KG1 (cell line): ENCODE data around the gene TUSC2.

Experiments used
- DNase-seq: peaks from one replicate; lab custom pipeline; 2025; lab: John Stamatoyannopoulos, UW

TUSC2 gene

DNA sequence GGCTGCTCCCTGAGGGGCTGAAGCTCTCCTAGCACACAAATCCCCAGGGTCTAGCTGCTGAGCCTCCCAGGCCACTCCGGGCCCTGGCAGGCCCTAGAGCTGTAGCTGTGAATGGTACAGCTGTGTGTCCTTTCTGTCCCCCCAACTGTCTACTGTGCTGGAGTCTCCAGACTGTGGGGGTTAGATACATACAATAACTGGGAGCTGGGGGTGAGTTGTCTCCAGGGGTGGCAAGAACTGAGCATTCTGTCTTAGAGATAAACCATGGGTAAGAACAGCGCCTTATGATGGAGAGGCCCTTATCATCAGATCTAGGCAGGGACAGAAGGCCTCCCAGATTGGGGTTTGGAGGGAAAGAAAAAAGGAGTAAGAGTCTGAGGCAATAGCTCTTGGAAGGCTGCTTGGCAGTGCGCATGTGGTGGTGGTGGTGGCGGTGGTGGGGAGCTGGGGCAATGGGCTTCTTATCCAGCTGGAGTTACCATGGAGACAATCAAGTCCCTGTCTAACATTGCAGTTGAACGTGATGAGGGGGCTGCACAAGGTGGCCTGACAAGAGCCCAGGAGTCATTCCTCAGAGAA lies 26.3 kb upstream of the TUSC2 start:
- DNase-seq: no peak

DNA sequence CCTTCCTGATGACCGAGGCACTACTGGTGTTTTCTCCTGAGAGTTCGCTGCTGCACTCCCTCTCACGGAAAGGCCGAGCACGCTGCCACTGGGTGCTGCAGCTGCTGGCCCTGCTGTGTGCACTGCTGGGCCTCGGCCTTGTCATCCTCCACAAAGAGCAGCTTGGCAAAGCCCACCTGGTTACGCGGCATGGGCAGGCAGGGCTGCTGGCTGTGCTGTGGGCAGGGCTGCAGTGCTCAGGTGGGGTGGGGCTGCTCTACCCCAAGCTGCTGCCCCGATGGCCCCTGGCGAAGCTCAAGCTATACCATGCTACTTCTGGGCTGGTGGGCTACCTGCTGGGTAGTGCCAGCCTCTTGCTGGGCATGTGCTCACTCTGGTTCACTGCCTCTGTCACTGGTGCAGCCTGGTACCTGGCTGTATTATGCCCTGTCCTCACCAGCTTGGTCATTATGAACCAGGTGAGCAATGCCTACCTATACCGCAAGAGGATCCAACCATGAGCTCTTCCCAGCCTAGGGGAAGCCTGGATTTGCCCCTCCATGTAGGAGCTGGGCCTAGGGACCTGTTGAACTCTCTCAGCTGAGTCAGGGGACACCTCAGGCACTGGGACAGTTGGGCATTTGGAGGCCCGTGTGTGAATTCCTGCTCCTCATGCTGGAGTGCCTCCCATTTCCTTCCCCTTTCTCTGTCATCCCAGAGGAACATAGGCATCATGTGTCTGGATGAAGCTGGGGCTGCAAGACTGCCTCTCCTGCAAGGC lies 25.4 kb upstream of the TUSC2 start:
- no peak for DNase-seq

GRCh38 chr3:50352781-50353180 lies 24.8 kb upstream of the TUSC2 start:
- DNase-seq: no peak

- DNase-seq: no peak
These were observed 23.3 kb upstream of the TUSC2 start for GRCh38 chr3:50351323-50351697.

- peak; percentile 93 for DNase-seq
These were observed 22.7 kb upstream of the TUSC2 start, which contains the start of the genes CYB561D2 and NPRL2 for GRCh38 chr3:50350527-50351322. Gene CYB561D2, plus strand, starts transcription at chr3:50350862. Its CDS starts 572 bp downstream, at chr3:50351434. Gene NPRL2, minus strand, starts transcription at chr3:50350775. Its CDS starts 123 bp downstream, at chr3:50350652.

- DNase-seq: no peak
These were observed 22.1 kb upstream of the TUSC2 start for GRCh38 chr3:50350213-50350526.

DNA sequence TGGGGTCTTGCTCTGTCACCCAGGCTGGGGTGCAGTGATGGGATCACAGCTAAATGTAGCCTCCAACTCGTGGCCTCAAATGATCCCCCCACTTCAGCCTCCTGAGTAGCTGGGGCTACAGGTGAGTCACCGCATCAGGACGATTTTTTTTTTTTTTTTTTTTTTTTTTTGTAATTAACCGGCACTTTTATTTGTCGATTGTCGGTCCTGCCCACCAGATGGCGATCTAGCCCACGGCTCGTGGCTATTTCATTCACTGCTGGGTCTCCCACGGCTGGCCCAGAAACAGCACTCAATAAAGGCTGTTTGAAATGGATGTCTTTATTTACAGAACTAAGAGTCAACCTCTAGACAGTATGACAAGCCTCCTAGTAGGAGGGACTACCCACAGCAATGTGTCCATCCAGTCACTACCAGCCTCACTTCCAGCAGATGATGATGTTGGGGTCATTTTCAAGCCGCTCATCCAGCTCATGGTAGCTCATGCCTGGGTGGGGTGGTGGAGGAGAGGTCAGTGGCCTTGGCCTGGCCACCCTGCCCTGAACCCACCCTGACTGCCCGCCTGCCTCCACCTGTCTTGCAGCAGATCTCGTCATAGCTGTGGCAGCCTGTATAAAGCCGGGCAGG lies 19.3 kb upstream of the TUSC2 start:
- peak; percentile 29 for DNase-seq

- no peak for DNase-seq
These were observed 17.7 kb upstream of the TUSC2 start, which contains the start of gene ZMYND10 for GRCh38 chr3:50345586-50346234. Gene ZMYND10, minus strand, starts transcription at chr3:50345732. Its CDS starts 153 bp downstream, at chr3:50345579.

- no peak for DNase-seq
These were observed 17.0 kb upstream of the TUSC2 start for GRCh38 chr3:50345008-50345407.

DNA sequence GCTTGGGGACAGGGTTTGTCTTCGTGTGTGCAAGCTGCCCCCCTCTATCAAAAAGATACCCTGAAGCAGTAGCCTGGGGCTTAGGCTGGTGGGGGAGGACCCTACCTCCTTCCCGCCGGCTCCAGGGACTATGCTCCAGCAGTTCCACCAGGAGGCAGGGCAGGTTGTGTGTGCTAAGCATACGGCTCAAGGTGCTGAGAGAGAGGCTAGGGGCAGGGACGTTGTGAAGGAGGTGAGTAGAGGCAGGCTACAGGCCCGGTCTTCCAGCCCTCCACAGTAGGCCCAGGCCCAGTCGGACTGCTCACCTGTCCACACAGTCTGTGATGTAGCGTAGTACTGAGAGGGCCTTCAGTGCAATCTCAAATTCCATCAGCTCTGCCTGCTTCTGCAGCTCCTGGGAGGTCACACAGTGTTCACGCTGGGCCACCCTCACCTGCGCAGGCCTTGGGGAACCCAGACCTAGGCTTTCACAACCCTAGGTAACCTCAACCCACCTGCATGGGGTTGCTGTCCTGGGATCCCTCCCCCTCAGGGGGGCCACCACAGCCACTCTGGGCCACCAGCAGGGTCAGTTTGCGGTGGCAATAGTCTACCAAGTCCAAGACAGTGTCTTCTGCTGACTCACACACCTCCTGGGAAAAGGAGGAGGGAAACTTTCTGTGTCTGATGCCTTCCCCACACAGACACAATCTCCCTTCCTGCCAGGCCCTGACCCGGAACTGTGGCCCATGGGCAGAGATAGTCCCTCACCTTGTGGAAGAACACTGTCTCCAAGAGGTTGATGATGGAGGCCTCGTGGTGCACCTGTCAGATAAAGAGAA lies 15.0 kb upstream of the TUSC2 start:
- no peak for DNase-seq

DNA sequence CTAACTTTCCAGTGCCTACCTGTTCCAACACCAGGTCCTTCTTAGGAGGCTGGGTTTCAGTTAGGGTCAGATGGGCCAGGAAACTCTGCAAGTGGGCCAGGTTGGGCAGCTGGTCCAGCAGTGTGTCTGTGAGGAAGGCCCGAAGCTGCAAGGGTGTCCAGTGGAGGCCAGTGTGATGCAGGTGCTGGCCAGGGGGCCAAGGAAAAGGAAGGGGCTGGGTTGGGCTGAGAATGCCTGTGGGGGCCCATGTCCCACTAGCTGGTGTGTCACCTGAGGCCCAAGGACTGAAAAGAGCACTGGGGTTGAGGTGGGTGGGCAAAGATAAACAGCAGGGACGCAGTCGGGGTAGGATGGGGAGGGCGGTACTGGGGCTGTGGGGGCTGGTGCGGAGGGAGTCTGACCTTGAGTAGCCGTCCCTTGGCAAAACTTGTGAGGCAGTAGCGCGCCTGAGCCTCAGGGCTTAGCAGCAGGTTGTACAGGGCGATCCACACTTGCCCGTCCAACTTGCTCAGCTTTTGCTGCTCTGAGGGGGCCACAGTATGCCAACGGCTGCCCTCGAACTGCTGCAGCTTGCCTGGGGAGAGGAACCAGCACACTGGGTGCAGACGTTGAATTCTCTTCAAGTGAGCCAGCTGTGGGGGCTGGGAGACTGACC lies 14.1 kb upstream of the TUSC2 start:
- DNase-seq: no peak

DNA sequence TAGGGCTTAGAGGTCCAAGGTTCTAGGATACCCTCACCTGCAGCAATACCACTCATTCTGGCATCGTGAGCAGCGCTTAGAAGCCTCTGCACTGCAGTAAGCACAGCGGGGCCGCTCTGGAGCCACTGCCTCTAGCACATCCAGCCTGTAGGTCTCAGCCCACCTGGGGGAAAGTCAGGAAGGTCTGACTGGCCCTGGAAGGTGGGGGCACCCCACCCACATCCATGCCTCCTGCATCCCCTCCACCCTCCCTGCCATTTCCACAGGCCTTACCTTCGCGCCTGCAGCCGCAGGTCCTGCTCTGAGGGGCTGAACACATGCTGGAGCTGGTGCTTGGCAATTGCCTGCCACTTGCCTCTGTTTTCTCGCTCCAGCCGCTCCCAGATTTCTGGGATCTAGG lies 13.5 kb upstream of the TUSC2 start:
- DNase-seq: no peak

- DNase-seq: peak; percentile 85
These were observed 12.7 kb upstream of the TUSC2 start, which contains the start of gene RASSF1 for GRCh38 chr3:50340448-50341329. Gene RASSF1, minus strand, starts transcription at chr3:50340836. Its CDS starts 31 bp downstream, at chr3:50340805.

- no peak for DNase-seq
These were observed 12.1 kb upstream of the TUSC2 start for GRCh38 chr3:50340147-50340447.

DNA sequence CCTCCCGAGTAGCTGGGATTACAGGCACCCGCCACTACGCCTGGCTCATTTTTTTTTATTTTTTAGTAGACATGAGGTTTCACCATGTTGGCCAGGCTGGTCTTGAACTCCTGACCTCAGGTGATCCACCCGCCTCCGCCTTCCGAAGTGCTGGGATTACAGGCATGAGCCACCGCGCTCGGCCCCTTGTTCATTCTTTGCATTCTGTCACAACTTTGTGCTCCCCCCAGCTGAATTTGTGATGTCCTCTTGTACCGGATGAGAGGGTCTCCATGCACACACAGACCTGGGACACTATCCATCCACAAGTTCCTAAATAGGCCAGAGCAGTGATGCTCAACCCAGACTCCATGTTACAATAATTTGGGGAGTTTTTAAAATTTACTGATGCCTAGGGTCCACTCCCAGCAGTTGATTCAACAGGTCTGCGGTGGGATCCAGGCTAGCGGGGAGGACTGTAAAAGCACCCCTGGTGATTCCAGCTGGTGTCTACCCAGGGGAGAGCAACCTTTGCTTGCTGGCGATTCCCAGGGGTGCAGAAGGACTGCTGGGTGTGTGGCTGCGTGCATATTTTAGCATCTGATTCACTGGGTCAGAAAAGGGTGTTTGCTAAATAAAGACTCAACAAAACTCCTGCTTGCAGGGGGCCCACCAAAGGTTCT lies 11.6 kb upstream of the TUSC2 start:
- DNase-seq: no peak

DNA sequence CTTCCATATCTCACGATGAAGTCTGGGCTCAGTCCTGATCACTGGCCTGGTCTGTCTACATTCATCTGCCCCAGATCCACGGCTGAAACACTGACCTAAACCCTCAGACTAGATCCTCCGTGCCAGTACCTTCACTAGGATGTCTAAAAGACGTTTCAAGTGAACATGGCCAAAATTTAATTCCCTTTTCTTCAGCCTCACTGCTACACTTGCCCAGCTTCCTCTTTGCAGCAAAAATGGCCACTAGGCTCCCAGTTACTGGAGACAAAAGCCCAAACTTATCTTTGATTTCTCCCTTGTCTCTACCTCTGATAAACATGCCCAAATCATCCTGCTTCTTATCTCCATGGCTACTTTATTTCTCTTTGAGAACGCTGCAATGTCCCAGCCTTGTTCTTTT lies 10.9 kb upstream of the TUSC2 start:
- no peak for DNase-seq

DNA sequence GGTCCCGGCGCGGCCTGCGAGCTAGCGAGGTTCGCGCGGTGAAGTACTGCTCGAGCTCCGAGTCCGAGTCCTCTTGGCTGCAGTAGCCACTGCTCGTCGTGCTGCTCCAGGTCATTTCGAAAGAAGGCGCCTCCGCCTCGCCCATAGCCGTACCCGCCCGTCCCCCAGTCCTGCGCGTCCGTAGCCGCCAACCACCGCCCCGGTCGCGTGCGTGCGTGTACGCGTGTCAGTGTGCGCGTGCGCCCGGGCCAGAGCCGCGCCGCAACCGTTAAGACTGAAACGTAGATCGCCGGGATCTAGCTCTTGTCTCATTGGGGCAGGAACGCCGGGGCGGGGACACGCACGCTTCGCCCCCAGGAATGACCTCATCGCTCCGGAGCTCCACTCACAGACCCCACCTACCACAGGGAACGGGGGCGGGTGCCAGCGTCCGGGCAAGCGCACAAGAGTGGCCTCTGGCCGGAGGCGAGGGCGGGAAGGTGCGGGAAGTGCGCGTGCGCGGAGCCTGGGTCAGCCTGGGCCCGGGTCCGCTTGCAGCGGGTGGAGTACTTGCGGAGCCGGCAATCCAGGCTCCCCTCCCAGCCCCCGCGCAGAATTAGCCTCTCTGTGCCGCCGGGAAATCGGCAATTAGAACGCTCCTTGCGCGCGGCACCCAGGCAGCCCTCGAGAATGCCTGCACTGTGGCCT lies 9.3 kb upstream of the TUSC2 start:
- peak; percentile 93 for DNase-seq

DNA sequence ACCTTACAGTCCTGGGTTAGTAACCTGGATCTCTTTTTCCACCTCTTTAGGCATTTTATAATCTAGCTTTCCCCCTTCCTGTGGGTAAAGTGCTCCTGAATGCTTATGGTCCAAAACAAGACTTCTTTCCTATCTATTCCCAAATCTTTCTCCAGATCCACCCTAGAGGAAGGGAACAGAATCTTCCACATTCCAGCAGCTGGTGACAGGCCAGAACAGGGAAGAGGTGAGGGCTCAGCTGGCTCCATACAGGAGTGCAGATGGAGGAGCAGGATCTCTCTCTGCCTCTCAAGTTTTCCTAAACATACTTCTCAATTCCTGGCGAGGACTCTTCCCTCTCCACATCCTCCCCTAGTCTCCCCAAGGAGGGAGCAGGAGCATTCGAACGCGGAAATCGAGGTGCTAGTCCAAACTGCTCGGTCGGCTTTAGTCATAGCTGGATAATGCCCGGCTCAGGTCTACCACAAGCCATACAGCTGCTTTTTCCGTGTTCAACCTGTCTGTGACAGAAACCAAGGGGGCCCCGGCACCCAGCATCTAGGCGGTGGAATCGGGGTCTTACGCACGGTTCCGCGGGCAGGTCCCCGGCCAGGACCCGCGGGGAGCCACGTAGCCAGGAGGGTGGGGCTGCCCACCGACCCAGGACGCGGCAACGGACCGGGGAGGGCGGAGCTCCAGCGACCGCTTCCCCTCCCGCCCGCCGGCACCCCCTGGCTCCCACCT lies 8.6 kb upstream of the TUSC2 start:
- no peak for DNase-seq
